Mucosa of stomach (tissue), 1 donor: ENCODE results near the gene ZMIZ1.

ENCODE experiments used
- H3K27me3 ChIP-seq: one replicate; pipeline ENCODE4 v1.7.0; 2013; ENCODE audit warnings: mild to moderate bottlenecking, low read length; ENCODE audit not compliant: control insufficient read depth, insufficient read depth
- H3K36me3 ChIP-seq: one replicate; pipeline ENCODE4 v1.7.0; 2013; ENCODE audit warnings: low read length; ENCODE audit not compliant: control insufficient read depth, insufficient read depth
- H3K4me1 ChIP-seq: one replicate; pipeline ENCODE4 v1.7.0; 2013; ENCODE audit warnings: mild to moderate bottlenecking, low read length; ENCODE audit not compliant: control insufficient read depth, insufficient read depth
- H3K4me3 ChIP-seq: one replicate; pipeline ENCODE4 v1.7.0; 2013; ENCODE audit warnings: low read length
- H3K9ac ChIP-seq: one replicate; pipeline ENCODE4 v1.7.0; 2013; ENCODE audit warnings: mild to moderate bottlenecking, low read length, moderate library complexity
- H3K9me3 ChIP-seq: one replicate; pipeline ENCODE4 v1.7.0; 2013; ENCODE audit warnings: mild to moderate bottlenecking, low read length, moderate library complexity; ENCODE audit not compliant: control insufficient read depth
- donor health status: Pancreatic carcinoma.

The ZMIZ1 gene

GRCh38 chr10:79289801-79290200, 221.0 kb downstream of the ZMIZ1 start:
- H3K9ac ChIP-seq, result peak overlapping the region; percentile 5

GRCh38 chr10:79292026-79292766, 223.4 kb downstream of the ZMIZ1 start:
- H3K4me3 ChIP-seq, result no peak overlapping the region
- H3K9ac ChIP-seq, result peak overlapping the region; percentile 33
- H3K36me3 ChIP-seq, result peaks cover 20% of the 10 kb centered on the region
- no peaks in the 10 kb centered on the region for H3K27me3 ChIP-seq
- no peaks in the 10 kb centered on the region for H3K9me3 ChIP-seq
- H3K4me1 ChIP-seq, result peaks cover 64% of the 10 kb centered on the region

More at GRCh38 chr10:79289801-79290200, 221.0 kb downstream of the ZMIZ1 start:
- Histone ChIP-seq H3K4me3 (no peak overlapping the region), H3K9me3 (no peaks in the 10 kb centered on the region), H3K36me3 (peaks cover 6% of the 10 kb centered on the region), H3K27me3 (no peaks in the 10 kb centered on the region), H3K4me1 (peaks cover 67% of the 10 kb centered on the region)

- Histone ChIP-seq H3K9me3 (no peaks in the 10 kb centered on the region), H3K4me1 (peaks cover 62% of the 10 kb centered on the region), H3K4me3 (no peak overlapping the region), H3K27me3 (no peaks in the 10 kb centered on the region), H3K36me3 (peaks cover 29% of the 10 kb centered on the region), H3K9ac (peak overlapping the region; percentile 33)
Measured at GRCh38 chr10:79292891-79293746, 224.4 kb downstream of the ZMIZ1 start.

- no peak overlapping the region for H3K4me3 ChIP-seq
- peaks cover 62% of the 10 kb centered on the region for H3K4me1 ChIP-seq
- peak overlapping the region; percentile 24 for H3K9ac ChIP-seq
- no peaks in the 10 kb centered on the region for H3K27me3 ChIP-seq
- H3K9me3 ChIP-seq, result no peaks in the 10 kb centered on the region
- peaks cover 37% of the 10 kb centered on the region for H3K36me3 ChIP-seq
Measured at GRCh38 chr10:79293841-79294581, 225.2 kb downstream of the ZMIZ1 start.

GRCh38 chr10:79295563-79295962, 226.8 kb downstream of the ZMIZ1 start:
- no peaks in the 10 kb centered on the region for H3K27me3 ChIP-seq
- no peak overlapping the region for H3K9ac ChIP-seq
- H3K4me3 ChIP-seq, result no peak overlapping the region
- no peaks in the 10 kb centered on the region for H3K9me3 ChIP-seq
- peaks cover 52% of the 10 kb centered on the region for H3K36me3 ChIP-seq
- H3K4me1 ChIP-seq, result peaks cover 51% of the 10 kb centered on the region

- Histone ChIP-seq H3K4me1 (peaks cover 49% of the 10 kb centered on the region), H3K36me3 (peaks cover 59% of the 10 kb centered on the region), H3K27me3 (no peaks in the 10 kb centered on the region), H3K4me3 (no peak overlapping the region), H3K9me3 (no peaks in the 10 kb centered on the region), H3K9ac (no peak overlapping the region)
Measured at GRCh38 chr10:79296431-79296830, 227.7 kb downstream of the ZMIZ1 start.

- Histone ChIP-seq H3K36me3 (peaks cover 68% of the 10 kb centered on the region), H3K9ac (peak overlapping the region; percentile 8)
Measured at GRCh38 chr10:79298403-79299244, 229.9 kb downstream of the ZMIZ1 start.

GRCh38 chr10:79299397-79300241, 230.9 kb downstream of the ZMIZ1 start:
- Histone ChIP-seq H3K9ac (no peak overlapping the region), H3K27me3 (no peaks in the 10 kb centered on the region), H3K9me3 (no peaks in the 10 kb centered on the region), H3K36me3 (peaks cover 74% of the 10 kb centered on the region), H3K4me1 (peaks cover 18% of the 10 kb centered on the region), H3K4me3 (no peak overlapping the region)

More at GRCh38 chr10:79298403-79299244, 229.9 kb downstream of the ZMIZ1 start:
- no peaks in the 10 kb centered on the region for H3K9me3 ChIP-seq
- H3K4me3 ChIP-seq, result no peak overlapping the region
- peaks cover 28% of the 10 kb centered on the region for H3K4me1 ChIP-seq
- no peaks in the 10 kb centered on the region for H3K27me3 ChIP-seq

GRCh38 chr10:79300711-79301110, 231.9 kb downstream of the ZMIZ1 start:
- peaks cover 82% of the 10 kb centered on the region for H3K36me3 ChIP-seq
- H3K4me1 ChIP-seq, result peaks cover 23% of the 10 kb centered on the region
- H3K4me3 ChIP-seq, result no peak overlapping the region
- no peaks in the 10 kb centered on the region for H3K9me3 ChIP-seq
- no peaks in the 10 kb centered on the region for H3K27me3 ChIP-seq
- H3K9ac ChIP-seq, result no peak overlapping the region

- Histone ChIP-seq H3K9me3 (no peaks in the 10 kb centered on the region), H3K4me3 (no peak overlapping the region), H3K36me3 (peaks cover 85% of the 10 kb centered on the region), H3K4me1 (peaks cover 23% of the 10 kb centered on the region), H3K27me3 (no peaks in the 10 kb centered on the region), H3K9ac (no peak overlapping the region)
Measured at GRCh38 chr10:79301754-79302530, 233.2 kb downstream of the ZMIZ1 start.
